SU-DHL-6 (cell line): ENCODE data around the gene PROX1.

Experiments used
- CTCF ChIP-seq: fragments of 200-600 bp; sonication (generic); IDR thresholded peaks from one replicate; pipeline ENCODE4 v1.5.1; 2017; ENCODE audit warnings: antibody characterized with exemption, mild to moderate bottlenecking, low read length, moderate library complexity; ENCODE audit not compliant: insufficient read depth, poor library complexity, severe bottlenecking
- EZH2phosphoT487 ChIP-seq: fragments of 200-600 bp; sonication (generic), shearing (Covaris generic); conservative IDR thresholded peaks from 2 replicates; pipeline ENCODE4 v1.6.1; 2018; ENCODE audit warnings: mild to moderate bottlenecking, antibody characterized with exemption, low read length, moderate library complexity, mixed read lengths

DNA sequence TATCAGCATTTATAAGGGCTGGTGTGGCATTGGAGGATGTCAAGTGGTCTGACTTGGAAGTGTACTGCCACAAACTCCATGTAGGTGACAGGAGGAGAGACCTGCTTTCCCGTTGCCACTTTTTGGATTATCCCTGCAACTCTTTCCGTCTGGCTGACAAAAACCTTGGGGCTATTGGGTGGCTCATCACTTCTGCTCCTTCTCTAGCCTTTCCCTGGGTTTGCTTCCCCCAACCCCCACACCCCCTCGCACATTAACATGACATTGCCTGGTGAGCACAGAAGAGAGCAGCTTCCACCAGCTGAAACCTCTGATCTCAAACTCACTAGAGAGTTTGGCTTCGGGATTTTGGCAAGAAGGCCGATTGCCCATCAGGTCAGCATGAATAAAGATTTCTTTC, 39.2 kb downstream of the PROX1 start:
- TF ChIP-seq CTCF (no peak), EZH2phosphoT487 (no peak)
